Memory B cell (primary cell): ENCODE measurements around the gene ETV4.

Experiments
- ATAC-seq: fragments of 150-1000 bp; cut with Tn5 transposase; 2 replicates; pipeline ENCODE4 v1.10.0; 2021; ENCODE audit warnings: low read depth, mild to moderate bottlenecking, moderate library complexity
- DNase-seq, 2 donors: peaks; one replicate each; pipeline ENCODE4 v3.0.0; 2022; ENCODE audit warnings: low spot score in 2 of 2
- H3K27ac Mint-ChIP-seq: one replicate; pipeline ENCODE4 v1.8.0; 2022; ENCODE audit warnings: mild to moderate bottlenecking, moderate library complexity, mixed read lengths
- H3K27me3 Mint-ChIP-seq: one replicate; pipeline ENCODE4 v1.8.0; 2022; ENCODE audit warnings: mixed read lengths
- H3K36me3 Mint-ChIP-seq: one replicate; pipeline ENCODE4 v1.8.0; 2022; ENCODE audit warnings: mild to moderate bottlenecking, mixed read lengths
- H3K4me1 Mint-ChIP-seq: one replicate; pipeline ENCODE4 v1.8.0; 2022; ENCODE audit warnings: mixed read lengths
- H3K4me3 Mint-ChIP-seq: one replicate; pipeline ENCODE4 v1.8.0; 2022; ENCODE audit warnings: mild to moderate bottlenecking, moderate library complexity, mixed read lengths
- H3K9me3 Mint-ChIP-seq: one replicate; pipeline ENCODE4 v1.8.0; 2022; ENCODE audit warnings: mixed read lengths

The ETV4 gene

GRCh38 chr17:43562679-43563599 is 16.8 kb upstream of the ETV4 start:
- DNase-seq = no peak
- no peak overlapping the region for H3K27ac Mint-ChIP-seq
- H3K27me3 Mint-ChIP-seq = peaks cover 28% of the 10 kb centered on the region
- H3K4me1 Mint-ChIP-seq = no peaks in the 10 kb centered on the region
- no peaks in the 10 kb centered on the region for H3K9me3 Mint-ChIP-seq
- H3K4me3 Mint-ChIP-seq = no peak overlapping the region
- no peaks in the 10 kb centered on the region for H3K36me3 Mint-ChIP-seq
- ATAC-seq = no peak

- ATAC-seq (no peak), DNase-seq (no peak)
- no peak overlapping the region for H3K27ac Mint-ChIP-seq
- H3K36me3 Mint-ChIP-seq = peaks cover 1% of the 10 kb centered on the region
- peaks cover 31% of the 10 kb centered on the region for H3K27me3 Mint-ChIP-seq
- no peak overlapping the region for H3K4me3 Mint-ChIP-seq
- no peaks in the 10 kb centered on the region for H3K9me3 Mint-ChIP-seq
- peaks cover 5% of the 10 kb centered on the region for H3K4me1 Mint-ChIP-seq
Observed at GRCh38 chr17:43560461-43561427, 14.6 kb upstream of the ETV4 start.

- H3K27me3 Mint-ChIP-seq = peaks cover 30% of the 10 kb centered on the region
- peaks cover 1% of the 10 kb centered on the region for H3K36me3 Mint-ChIP-seq
- no peak overlapping the region for H3K4me3 Mint-ChIP-seq
- ATAC-seq = no peak
- peaks cover 5% of the 10 kb centered on the region for H3K4me1 Mint-ChIP-seq
- H3K27ac Mint-ChIP-seq = no peak overlapping the region
- DNase-seq = no peak
- H3K9me3 Mint-ChIP-seq = no peaks in the 10 kb centered on the region
Observed at GRCh38 chr17:43559161-43559816, 13.1 kb upstream of the ETV4 start.

GRCh38 chr17:43558805-43559160 is 12.6 kb upstream of the ETV4 start:
- DNase-seq (no peak), ATAC-seq (no peak)
- Mint-ChIP-seq H3K4me3 (no peak overlapping the region), H3K4me1 (peaks cover 5% of the 10 kb centered on the region), H3K27ac (no peak overlapping the region), H3K27me3 (peaks cover 30% of the 10 kb centered on the region), H3K9me3 (no peaks in the 10 kb centered on the region), H3K36me3 (peaks cover 1% of the 10 kb centered on the region)

GRCh38 chr17:43556292-43556691 is 10.2 kb upstream of the ETV4 start:
- no peaks in the 10 kb centered on the region for H3K9me3 Mint-ChIP-seq
- no peak for DNase-seq
- peaks cover 5% of the 10 kb centered on the region for H3K4me1 Mint-ChIP-seq
- H3K36me3 Mint-ChIP-seq = peaks cover 1% of the 10 kb centered on the region
- peaks cover 16% of the 10 kb centered on the region for H3K27me3 Mint-ChIP-seq
- no peak for ATAC-seq
- no peak overlapping the region for H3K4me3 Mint-ChIP-seq
- no peak overlapping the region for H3K27ac Mint-ChIP-seq

GRCh38 chr17:43554857-43555256 is 8.7 kb upstream of the ETV4 start:
- no peaks in the 10 kb centered on the region for H3K9me3 Mint-ChIP-seq
- no peak for DNase-seq
- no peak overlapping the region for H3K4me3 Mint-ChIP-seq
- H3K36me3 Mint-ChIP-seq = peaks cover 1% of the 10 kb centered on the region
- peaks cover 18% of the 10 kb centered on the region for H3K27me3 Mint-ChIP-seq
- no peak overlapping the region for H3K27ac Mint-ChIP-seq
- peaks cover 5% of the 10 kb centered on the region for H3K4me1 Mint-ChIP-seq
- ATAC-seq = no peak

- ATAC-seq = no peak
- no peak for DNase-seq
- H3K27me3 Mint-ChIP-seq = peaks cover 20% of the 10 kb centered on the region
- H3K4me1 Mint-ChIP-seq = peaks cover 5% of the 10 kb centered on the region
- no peak overlapping the region for H3K4me3 Mint-ChIP-seq
- H3K36me3 Mint-ChIP-seq = peaks cover 1% of the 10 kb centered on the region
- H3K27ac Mint-ChIP-seq = no peak overlapping the region
- no peaks in the 10 kb centered on the region for H3K9me3 Mint-ChIP-seq
Observed at GRCh38 chr17:43553573-43553972, 7.4 kb upstream of the ETV4 start.

GRCh38 chr17:43552229-43552837 is 6.2 kb upstream of the ETV4 start:
- no peak overlapping the region for H3K27ac Mint-ChIP-seq
- no peak for DNase-seq
- no peaks in the 10 kb centered on the region for H3K9me3 Mint-ChIP-seq
- ATAC-seq = no peak
- peaks cover 1% of the 10 kb centered on the region for H3K36me3 Mint-ChIP-seq
- peaks cover 5% of the 10 kb centered on the region for H3K4me1 Mint-ChIP-seq
- no peak overlapping the region for H3K4me3 Mint-ChIP-seq
- peaks cover 24% of the 10 kb centered on the region for H3K27me3 Mint-ChIP-seq

- H3K27me3 Mint-ChIP-seq = peaks cover 24% of the 10 kb centered on the region
- no peaks in the 10 kb centered on the region for H3K36me3 Mint-ChIP-seq
- H3K27ac Mint-ChIP-seq = no peak overlapping the region
- no peak overlapping the region for H3K4me3 Mint-ChIP-seq
- ATAC-seq = no peak
- H3K9me3 Mint-ChIP-seq = no peaks in the 10 kb centered on the region
- peaks cover 9% of the 10 kb centered on the region for H3K4me1 Mint-ChIP-seq
- DNase-seq = no peak
Observed at GRCh38 chr17:43550754-43551153, 4.6 kb upstream of the ETV4 start.

GRCh38 chr17:43549496-43549895 is 3.4 kb upstream of the ETV4 start:
- no peak for ATAC-seq
- Mint-ChIP-seq H3K36me3 (no peaks in the 10 kb centered on the region), H3K4me1 (peaks cover 18% of the 10 kb centered on the region), H3K9me3 (no peaks in the 10 kb centered on the region), H3K27ac (no peak overlapping the region), H3K4me3 (no peak overlapping the region), H3K27me3 (peaks cover 28% of the 10 kb centered on the region)
- no peak for DNase-seq

GRCh38 chr17:43548689-43549379 is 2.7 kb upstream of the ETV4 start:
- Mint-ChIP-seq H3K9me3 (no peaks in the 10 kb centered on the region), H3K4me1 (peaks cover 18% of the 10 kb centered on the region)

GRCh38 chr17:43547659-43548256 is 1.6 kb upstream of the ETV4 start:
- H3K27ac Mint-ChIP-seq = no peak overlapping the region
- ATAC-seq = no peak
- DNase-seq = no peak
- H3K27me3 Mint-ChIP-seq = peaks cover 23% of the 10 kb centered on the region
- no peak overlapping the region for H3K4me3 Mint-ChIP-seq
- H3K4me1 Mint-ChIP-seq = peaks cover 18% of the 10 kb centered on the region
- H3K9me3 Mint-ChIP-seq = no peaks in the 10 kb centered on the region
- H3K36me3 Mint-ChIP-seq = no peaks in the 10 kb centered on the region

More at GRCh38 chr17:43548689-43549379, 2.7 kb upstream of the ETV4 start:
- DNase-seq (no peak), ATAC-seq (no peak)
- Mint-ChIP-seq H3K4me3 (no peak overlapping the region), H3K27me3 (peaks cover 25% of the 10 kb centered on the region), H3K27ac (no peak overlapping the region), H3K36me3 (no peaks in the 10 kb centered on the region)

- Mint-ChIP-seq H3K36me3 (no peaks in the 10 kb centered on the region), H3K27me3 (peaks cover 23% of the 10 kb centered on the region), H3K4me3 (peak overlapping the region; percentile 77), H3K4me1 (peaks cover 18% of the 10 kb centered on the region), H3K27ac (no peak overlapping the region), H3K9me3 (no peaks in the 10 kb centered on the region)
- ATAC-seq = no peak
- no peak for DNase-seq
Observed at GRCh38 chr17:43547189-43547550, 1.0 kb upstream of the ETV4 start.
